ENCODE results near the gene FBXW5. TPM values are rescaled to one million over a fixed set of nuclear protein-coding genes. Genes with fewer than 3 reads are reported as not detected.

The FBXW5 gene
- total RNA-seq, 2 donors from 2014 or later: 156 to 161 TPM

DNA sequence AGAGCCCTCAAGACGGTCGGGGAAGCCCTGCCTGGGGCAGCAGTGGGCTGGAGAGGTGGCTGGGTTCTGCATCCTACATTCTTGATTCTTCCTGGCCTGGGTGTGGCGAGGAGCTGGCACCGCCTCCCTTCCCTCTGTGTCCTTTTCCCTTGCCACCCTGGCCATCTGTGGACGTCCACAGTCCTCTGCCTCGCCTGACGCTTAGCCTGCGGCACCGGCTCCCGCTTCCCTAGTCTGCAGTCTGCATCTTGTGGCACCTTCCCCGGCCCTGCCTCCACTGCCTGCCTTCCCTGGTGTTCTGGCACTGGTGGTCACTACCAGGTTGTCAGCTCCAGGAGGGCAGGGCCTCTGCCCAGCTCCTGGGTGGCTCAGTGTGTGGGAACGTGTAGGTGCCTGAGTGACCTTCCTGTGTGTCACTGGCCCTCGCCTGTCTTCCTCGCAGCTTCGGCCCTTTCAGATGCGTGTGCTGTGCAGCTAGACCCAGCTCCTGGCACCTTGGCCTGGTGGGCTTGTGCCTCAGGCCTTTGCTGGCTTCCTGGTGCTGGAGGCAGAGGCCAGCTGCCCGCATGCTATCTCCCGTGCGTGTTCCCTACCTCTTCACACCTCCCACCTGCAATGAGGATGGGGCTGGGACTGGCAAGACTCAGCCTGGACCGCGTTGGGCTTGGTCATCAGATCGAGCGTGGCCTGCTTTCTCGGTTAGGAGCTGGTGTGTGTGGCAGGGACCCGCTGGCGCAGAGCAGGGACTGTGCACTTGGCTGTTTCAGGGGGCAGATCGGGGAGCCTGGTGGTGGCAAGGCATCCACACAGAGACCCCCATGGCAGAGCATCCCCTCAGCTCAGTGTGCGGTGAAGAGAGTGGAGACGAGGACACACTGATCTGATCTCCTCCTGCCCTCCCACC, 37.3 kb downstream of the FBXW5 start:
- Histone ChIP-seq H3K4me3 (no peak overlapping the region), H3K27me3 (no peaks in the 10 kb centered on the region), H3K36me3 (replicated peaks in 1 of 2; ENCODE audit: insufficient read depth in 1 of 2, low read depth in 2 of 2) (peaks cover 0 to 10% of the 10 kb centered on the region in 2 donors), H3K4me1 (peaks cover 17% of the 10 kb centered on the region), H3K27ac (no peak overlapping the region), H3K9me3 (no peaks in the 10 kb centered on the region)
- intact Hi-C loops (cut with DNase I): no loop called here
- DNase-seq: no peak
- 95 to 98% methylated on average over 16 to 24 of the region's 29 CpGs for WGBS, 2 donors
- ATAC-seq: no peak
- TF ChIP-seq POLR2A (IDR thresholded peaks at IDR 0.05) (no peak), CTCF (IDR thresholded peaks at IDR 0.05) (no peak)

- TF ChIP-seq CTCF (IDR thresholded peaks at IDR 0.05): no peak
- no peak for TF ChIP-seq POLR2A (IDR thresholded peaks at IDR 0.05)
- no peaks in the 10 kb centered on the region for H3K9me3 ChIP-seq
- peaks cover 26% of the 10 kb centered on the region for H3K4me1 ChIP-seq
- DNase-seq: no peak
- intact Hi-C loops (cut with DNase I): no loop called here
- H3K36me3 ChIP-seq (replicated peaks in 1 of 2; ENCODE audit: insufficient read depth in 1 of 2, low read depth in 2 of 2): peaks cover 0 to 10% of the 10 kb centered on the region in 2 donors
- H3K27ac ChIP-seq: no peak overlapping the region
- no peak for ATAC-seq
- H3K27me3 ChIP-seq: no peaks in the 10 kb centered on the region
- H3K4me3 ChIP-seq: no peak overlapping the region
- 72 to 75% methylated on average over 4 of the region's 4 CpGs for WGBS, 2 donors
Measured at GRCh38 chr9:136906266-136906665, 38.3 kb downstream of the FBXW5 start.

GRCh38 chr9:136903041-136903554, 41.4 kb downstream of the FBXW5 start:
- WGBS, 2 donors: 32 to 40% methylated on average over 12 of the region's 12 CpGs

DNA sequence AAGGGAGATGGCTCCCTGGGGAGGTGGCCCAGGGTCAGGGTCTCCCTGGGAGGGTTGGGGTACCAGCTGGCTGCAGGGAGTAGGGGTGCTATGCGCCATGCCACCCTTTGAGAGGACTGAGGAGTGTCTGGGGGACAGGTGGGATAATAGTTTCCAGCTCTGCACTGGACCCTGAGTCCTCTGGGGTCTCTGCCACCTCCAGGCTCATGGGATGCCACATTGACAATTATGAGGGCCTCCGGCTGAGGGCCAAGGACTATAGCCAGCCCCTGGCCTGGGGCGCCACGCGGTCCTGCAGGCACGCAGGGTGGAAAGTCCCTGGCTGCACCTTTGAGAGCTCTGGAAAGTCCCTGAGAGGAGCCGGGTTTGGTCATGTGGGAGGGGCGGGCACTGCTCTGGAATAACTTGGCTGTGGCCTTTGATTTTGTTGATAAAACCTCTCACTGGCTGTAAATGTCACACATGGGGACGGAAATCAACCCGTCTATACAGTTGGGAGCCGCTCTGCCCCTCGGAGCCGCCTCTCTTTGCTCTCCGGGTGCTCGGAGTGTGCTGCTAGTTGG, 42.2 kb downstream of the FBXW5 start:
- Histone ChIP-seq H3K27me3 (no peaks in the 10 kb centered on the region), H3K4me1 (peaks cover 52% of the 10 kb centered on the region), H3K27ac (peak overlapping the region; percentile 79 to 93 (median 87)), H3K4me3 (no peak overlapping the region), H3K36me3 (replicated peaks in 1 of 2; ENCODE audit: insufficient read depth in 1 of 2, low read depth in 2 of 2) (no peaks in the 10 kb centered on the region), H3K9me3 (no peaks in the 10 kb centered on the region)
- DNase-seq (peak; percentile 82 to 93 (median 88)), ATAC-seq (peak; percentile 86)
- intact Hi-C loops (cut with DNase I): no loop called here
- WGBS, 2 donors: 14 to 18% methylated on average over 8 to 15 of the region's 15 CpGs
- TF ChIP-seq CTCF (IDR thresholded peaks at IDR 0.05) (no peak), POLR2A (IDR thresholded peaks at IDR 0.05) (peak; percentile 22 to 74 (median 71))

More at GRCh38 chr9:136903041-136903554, 41.4 kb downstream of the FBXW5 start:
- peak; percentile 41 to 78 (median 54) for DNase-seq
- ATAC-seq: peak; percentile 8
- TF ChIP-seq POLR2A (IDR thresholded peaks at IDR 0.05) (no peak), CTCF (IDR thresholded peaks at IDR 0.05) (no peak)
- H3K9me3 ChIP-seq: no peaks in the 10 kb centered on the region
- H3K4me1 ChIP-seq: peaks cover 45% of the 10 kb centered on the region
- no peaks in the 10 kb centered on the region for H3K27me3 ChIP-seq
- intact Hi-C loops (cut with DNase I): no loop called here
- peak overlapping the region; percentile 59 to 93 (median 87) for H3K27ac ChIP-seq
- no peak overlapping the region for H3K4me3 ChIP-seq
- peaks cover 0 to 3% of the 10 kb centered on the region in 2 donors for H3K36me3 ChIP-seq (replicated peaks in 1 of 2; ENCODE audit: insufficient read depth in 1 of 2, low read depth in 2 of 2)
